ENCODE measurements around the gene ATG7. TPM values are rescaled to one million over a fixed set of nuclear protein-coding genes. Genes with fewer than 3 reads are reported as not detected.

Gene ATG7
- polyA plus RNA-seq, 1 donor (not counting 4 experiments of a cell fraction or from before 2014, with no cell fraction given): 27.9 TPM

DNA sequence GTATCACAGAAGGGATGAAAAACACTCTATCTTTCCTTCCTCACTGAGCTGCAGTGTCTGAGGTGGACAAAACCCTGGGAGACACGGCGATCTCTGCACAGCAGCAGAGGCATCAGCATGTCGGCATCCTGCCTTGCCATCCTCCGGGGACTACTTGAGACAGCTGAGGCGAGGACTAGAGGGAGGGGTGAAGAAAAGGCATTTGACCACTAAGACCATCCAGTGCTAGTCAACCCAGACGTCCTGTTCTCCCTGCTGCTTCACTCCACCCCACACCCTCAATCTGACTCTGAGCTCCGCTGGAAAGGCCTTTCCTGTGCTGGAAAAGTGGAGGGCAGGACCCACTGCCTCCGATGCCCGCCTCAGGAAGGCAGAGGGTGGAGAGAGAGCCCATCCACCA lies 304.3 kb downstream of the ATG7 start:
- Histone ChIP-seq H3K27ac (ENCODE audit: control insufficient read depth, insufficient read depth, low read length) (no peak overlapping the region), H2AFZ (ENCODE audit: control insufficient read depth, low read length) (no peak overlapping the region), H3K4me2 (ENCODE audit: control insufficient read depth, extremely low read depth, insufficient read depth, low read depth, low read length) (no peak overlapping the region), H3K4me3 (ENCODE audit: control insufficient read depth in 2 of 3, extremely low read depth in 1 of 3, insufficient read depth in 2 of 3, low read depth in 1 of 3, low read length in 3 of 3) (no peak overlapping the region), H4K20me1 (ENCODE audit: control insufficient read depth, extremely low read depth, insufficient read depth, low read length) (peaks cover 3% of the 10 kb centered on the region), H3K9me1 (ENCODE audit: control insufficient read depth, extremely low read depth, insufficient read depth, low read length) (peaks cover 5% of the 10 kb centered on the region), H3K27me3 (ENCODE audit: control insufficient read depth, extremely low read depth, insufficient read depth, low read length) (no peaks in the 10 kb centered on the region), H3K9ac (ENCODE audit: control insufficient read depth, extremely low read depth, insufficient read depth, low read length) (no peak overlapping the region), H3K9me3 (ENCODE audit: control insufficient read depth, low read depth, low read length) (no peaks in the 10 kb centered on the region), H3K4me1 (ENCODE audit: control insufficient read depth, extremely low read depth, insufficient read depth, low read length) (peaks cover 2% of the 10 kb centered on the region), H3K79me2 (ENCODE audit: control insufficient read depth, insufficient read depth, low read length) (peaks cover 47% of the 10 kb centered on the region), H3K36me3 (ENCODE audit: control insufficient read depth in 2 of 2, extremely low read depth in 1 of 2, insufficient read depth in 2 of 2, low read length in 2 of 2) (peaks cover 7 to 13% of the 10 kb centered on the region in 2 experiments)
- dilution Hi-C loops (cut with MboI; ENCODE audit: extremely low pct_ligation_motif_present, low sequenced_read_pairs): no loop called here
- DNase-seq (ENCODE audit: low read depth, low spot score) (no peak), FAIRE-seq (no peak)
- TF ChIP-seq, protein P1, sequence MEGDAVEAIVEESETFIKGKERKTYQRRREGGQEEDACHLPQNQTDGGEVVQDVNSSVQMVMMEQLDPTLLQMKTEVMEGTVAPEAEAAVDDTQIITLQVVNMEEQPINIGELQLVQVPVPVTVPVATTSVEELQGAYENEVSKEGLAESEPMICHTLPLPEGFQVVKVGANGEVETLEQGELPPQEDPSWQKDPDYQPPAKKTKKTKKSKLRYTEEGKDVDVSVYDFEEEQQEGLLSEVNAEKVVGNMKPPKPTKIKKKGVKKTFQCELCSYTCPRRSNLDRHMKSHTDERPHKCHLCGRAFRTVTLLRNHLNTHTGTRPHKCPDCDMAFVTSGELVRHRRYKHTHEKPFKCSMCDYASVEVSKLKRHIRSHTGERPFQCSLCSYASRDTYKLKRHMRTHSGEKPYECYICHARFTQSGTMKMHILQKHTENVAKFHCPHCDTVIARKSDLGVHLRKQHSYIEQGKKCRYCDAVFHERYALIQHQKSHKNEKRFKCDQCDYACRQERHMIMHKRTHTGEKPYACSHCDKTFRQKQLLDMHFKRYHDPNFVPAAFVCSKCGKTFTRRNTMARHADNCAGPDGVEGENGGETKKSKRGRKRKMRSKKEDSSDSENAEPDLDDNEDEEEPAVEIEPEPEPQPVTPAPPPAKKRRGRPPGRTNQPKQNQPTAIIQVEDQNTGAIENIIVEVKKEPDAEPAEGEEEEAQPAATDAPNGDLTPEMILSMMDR (optimal IDR thresholded peaks at IDR 0.05 in 1 of 3, IDR thresholded peaks at IDR 0.05 in 1 of 3, conservative IDR thresholded peaks at IDR 0.05 in 1 of 3; ENCODE audit: extremely low read depth in 1 of 3, insufficient read depth in 2 of 3, low read length in 3 of 3): no peak
- no peak for TF ChIP-seq EZH2 (IDR thresholded peaks at IDR 0.05; ENCODE audit: low read length)

DNA sequence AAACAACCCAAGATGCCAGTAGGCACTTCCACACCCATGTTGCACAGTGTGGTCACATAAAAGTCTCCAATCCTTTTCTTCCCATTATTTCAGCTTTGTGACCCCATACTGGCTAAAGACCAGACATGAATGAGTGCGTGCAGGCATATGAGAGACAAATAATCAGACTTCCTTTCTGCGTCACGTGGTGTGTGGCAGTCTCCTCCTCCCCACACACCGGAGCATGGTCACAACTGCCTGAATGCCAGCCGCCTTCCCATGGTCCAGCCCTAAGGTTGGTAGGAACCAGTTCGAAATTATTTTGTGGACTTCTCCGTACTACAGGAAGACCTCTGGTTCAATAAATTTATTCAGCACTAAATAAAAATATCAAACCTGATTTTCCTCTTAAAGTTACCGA lies 306.0 kb downstream of the ATG7 start:
- Histone ChIP-seq H3K27me3 (ENCODE audit: control insufficient read depth, extremely low read depth, insufficient read depth, low read length) (no peaks in the 10 kb centered on the region), H3K4me2 (ENCODE audit: control insufficient read depth, extremely low read depth, insufficient read depth, low read depth, low read length) (no peak overlapping the region), H3K79me2 (ENCODE audit: control insufficient read depth, insufficient read depth, low read length) (peaks cover 55% of the 10 kb centered on the region), H3K9me1 (ENCODE audit: control insufficient read depth, extremely low read depth, insufficient read depth, low read length) (peaks cover 14% of the 10 kb centered on the region), H3K36me3 (ENCODE audit: control insufficient read depth in 2 of 2, extremely low read depth in 1 of 2, insufficient read depth in 2 of 2, low read length in 2 of 2) (peaks cover 3 to 11% of the 10 kb centered on the region in 2 experiments), H3K9me3 (ENCODE audit: control insufficient read depth, low read depth, low read length) (no peaks in the 10 kb centered on the region), H4K20me1 (ENCODE audit: control insufficient read depth, extremely low read depth, insufficient read depth, low read length) (peaks cover 13% of the 10 kb centered on the region), H3K4me1 (ENCODE audit: control insufficient read depth, extremely low read depth, insufficient read depth, low read length) (peaks cover 19% of the 10 kb centered on the region), H3K27ac (ENCODE audit: control insufficient read depth, insufficient read depth, low read length) (no peak overlapping the region), H2AFZ (ENCODE audit: control insufficient read depth, low read length) (no peak overlapping the region), H3K4me3 (ENCODE audit: control insufficient read depth in 2 of 3, extremely low read depth in 1 of 3, insufficient read depth in 2 of 3, low read depth in 1 of 3, low read length in 3 of 3) (no peak overlapping the region), H3K9ac (ENCODE audit: control insufficient read depth, extremely low read depth, insufficient read depth, low read length) (no peak overlapping the region)
- DNase-seq (ENCODE audit: low read depth, low spot score): no peak
- no peak for FAIRE-seq
- no peak for TF ChIP-seq EZH2 (IDR thresholded peaks at IDR 0.05; ENCODE audit: low read length)
- TF ChIP-seq, protein P1 (optimal IDR thresholded peaks at IDR 0.05 in 1 of 3, IDR thresholded peaks at IDR 0.05 in 1 of 3, conservative IDR thresholded peaks at IDR 0.05 in 1 of 3; ENCODE audit: extremely low read depth in 1 of 3, insufficient read depth in 2 of 3, low read length in 3 of 3): no peak
- dilution Hi-C loops (cut with MboI; ENCODE audit: extremely low pct_ligation_motif_present, low sequenced_read_pairs): no loop called here

Data from keratinocyte (primary cell).